ENCODE data around the gene ANKRD12. TPM values are rescaled to one million over a fixed set of nuclear protein-coding genes. Genes with fewer than 3 reads are reported as not detected.

ANKRD12 gene
- total RNA-seq, 6 experiments from 2014 or later: 26.5 to 31.3 (median 29.8) TPM

- no peak for DNase-seq
- H3K27ac Mint-ChIP-seq: peak overlapping the region; percentile 79
- peaks cover 70% of the 10 kb centered on the region for H3K4me1 Mint-ChIP-seq (ENCODE audit: low read depth)
- H3K4me3 Mint-ChIP-seq: no peak overlapping the region
- peaks cover 12% of the 10 kb centered on the region for H3K9me3 Mint-ChIP-seq
- peaks cover 34% of the 10 kb centered on the region for H3K36me3 Mint-ChIP-seq (ENCODE audit: low read depth)
- no peak for TF ChIP-seq CTCF (IDR thresholded peaks at IDR 0.05)
- peaks cover 3% of the 10 kb centered on the region for H3K27me3 Mint-ChIP-seq (ENCODE audit: insufficient read depth)
Measured at GRCh38 chr18:9321736-9322135, 185.2 kb downstream of the ANKRD12 start.

- H3K27me3 Mint-ChIP-seq (ENCODE audit: insufficient read depth): peaks cover 3% of the 10 kb centered on the region
- DNase-seq: no peak
- peaks cover 12% of the 10 kb centered on the region for H3K9me3 Mint-ChIP-seq
- H3K36me3 Mint-ChIP-seq (ENCODE audit: low read depth): peaks cover 35% of the 10 kb centered on the region
- peaks cover 61% of the 10 kb centered on the region for H3K4me1 Mint-ChIP-seq (ENCODE audit: low read depth)
- no peak overlapping the region for H3K4me3 Mint-ChIP-seq
- peak overlapping the region; percentile 20; the same call in 1 of the 2 replicates for H3K27ac Mint-ChIP-seq
- TF ChIP-seq CTCF (IDR thresholded peaks at IDR 0.05): no peak
Measured at GRCh38 chr18:9322744-9323143, 186.2 kb downstream of the ANKRD12 start.

GRCh38 chr18:9323750-9324445, 187.3 kb downstream of the ANKRD12 start:
- Mint-ChIP-seq H3K27ac (peak overlapping the region; percentile 63), H3K27me3 (ENCODE audit: insufficient read depth) (peaks cover 3% of the 10 kb centered on the region), H3K4me1 (ENCODE audit: low read depth) (peaks cover 60% of the 10 kb centered on the region), H3K36me3 (ENCODE audit: low read depth) (peaks cover 35% of the 10 kb centered on the region), H3K9me3 (peaks cover 16% of the 10 kb centered on the region), H3K4me3 (0 out of 2 replicates have a peak overlapping the region, but pooled peaks have one; percentile 5)
- peak; percentile 60 for DNase-seq
- TF ChIP-seq CTCF (IDR thresholded peaks at IDR 0.05): no peak

GRCh38 chr18:9325716-9326115, 189.1 kb downstream of the ANKRD12 start:
- peaks cover 8% of the 10 kb centered on the region; the same call in 1 of the 2 replicates for H3K9me3 Mint-ChIP-seq
- no peak for DNase-seq
- peaks cover 24% of the 10 kb centered on the region for H3K36me3 Mint-ChIP-seq (ENCODE audit: low read depth)
- peaks cover 3% of the 10 kb centered on the region for H3K27me3 Mint-ChIP-seq (ENCODE audit: insufficient read depth)
- no peak overlapping the region for H3K4me3 Mint-ChIP-seq
- TF ChIP-seq CTCF (IDR thresholded peaks at IDR 0.05): no peak
- peaks cover 51% of the 10 kb centered on the region for H3K4me1 Mint-ChIP-seq (ENCODE audit: low read depth)
- H3K27ac Mint-ChIP-seq: no peak overlapping the region

- H3K27me3 Mint-ChIP-seq (ENCODE audit: insufficient read depth): peaks cover 2% of the 10 kb centered on the region
Measured at GRCh38 chr18:9328776-9329175, 192.2 kb downstream of the ANKRD12 start.

More at GRCh38 chr18:9328776-9329175, 192.2 kb downstream of the ANKRD12 start:
- TF ChIP-seq CTCF (IDR thresholded peaks at IDR 0.05): no peak
- DNase-seq: no peak
- 0 out of 2 replicates have a peak, but pooled peaks cover 8% of the 10 kb centered on the region for H3K9me3 Mint-ChIP-seq
- H3K36me3 Mint-ChIP-seq (ENCODE audit: low read depth): peaks cover 7% of the 10 kb centered on the region; the same call in 1 of the 2 replicates
- H3K4me1 Mint-ChIP-seq (ENCODE audit: low read depth): peaks cover 26% of the 10 kb centered on the region
- H3K4me3 Mint-ChIP-seq: no peak overlapping the region
- no peak overlapping the region for H3K27ac Mint-ChIP-seq
